ENCODE results near the gene NOP10. TPM values are rescaled to one million over a fixed set of nuclear protein-coding genes. Genes with fewer than 3 reads are reported as not detected.
"Not testable (repeated sequence)": the region's sequence is repeated elsewhere in the genome, so short reads cannot be mapped to it uniquely, and the experiment has no call there.

Gene NOP10
- total RNA-seq, 1 experiment from 2014 or later: 162 TPM

- intact Hi-C loops (cut with micrococcal nuclease; ENCODE audit: unreplicated experiment): no loop called here
- Histone ChIP-seq H3K4me3 (no peak overlapping the region), H3K79me2 (ENCODE audit: low read depth) (no peaks in the 10 kb centered on the region), H3K4me2 (no peak overlapping the region), H3K27ac (no peak overlapping the region), H3K27me3 (ENCODE audit: insufficient read depth, low read depth) (no peaks in the 10 kb centered on the region), H3F3A (ENCODE audit: insufficient read depth, low read depth) (no peaks in the 10 kb centered on the region), H3K9me2 (ENCODE audit: insufficient read depth) (no peaks in the 10 kb centered on the region), H3K9me3 (ENCODE audit: insufficient read depth, low read depth) (no peaks in the 10 kb centered on the region), H4K20me1 (ENCODE audit: insufficient read depth) (no peaks in the 10 kb centered on the region), H3K36me3 (ENCODE audit: low read depth) (no peaks in the 10 kb centered on the region), H3K4me1 (replicated peaks; ENCODE audit: insufficient read depth) (peaks cover 4% of the 10 kb centered on the region), H2AFZ (no peak overlapping the region)
- no TSS peak for BruUV-seq (replicated peaks)
- TF ChIP-seq CTCF (conservative IDR thresholded peaks at IDR 0.05): no peak
- no peak for TF ChIP-seq EZH2 (IDR thresholded peaks at IDR 0.05; ENCODE audit: low read depth)
- POLR2A ChIA-PET (ENCODE audit: unreplicated experiment): no interaction called here
- DNase-seq: no peak
- CTCF ChIA-PET: no interaction called here
These were observed 11.3 kb upstream of the NOP10 start for GRCh38 chr15:34354286-34354685.

- DNase-seq: no peak
- no peak overlapping the region for H3K4me2 ChIP-seq
- no peak overlapping the region for H3K4me3 ChIP-seq
- TF ChIP-seq EZH2 (IDR thresholded peaks at IDR 0.05; ENCODE audit: low read depth) (no peak), CTCF (conservative IDR thresholded peaks at IDR 0.05) (no peak)
- H4K20me1 ChIP-seq (ENCODE audit: insufficient read depth): no peaks in the 10 kb centered on the region
- no peaks in the 10 kb centered on the region for H3K9me3 ChIP-seq (ENCODE audit: insufficient read depth, low read depth)
- BruUV-seq (replicated peaks): no TSS peak
- POLR2A ChIA-PET (ENCODE audit: unreplicated experiment): no interaction called here
- no peaks in the 10 kb centered on the region for H3K27me3 ChIP-seq (ENCODE audit: insufficient read depth, low read depth)
- no peaks in the 10 kb centered on the region for H3K79me2 ChIP-seq (ENCODE audit: low read depth)
- no peaks in the 10 kb centered on the region for H3K4me1 ChIP-seq (replicated peaks; ENCODE audit: insufficient read depth)
- no peak overlapping the region for H3K27ac ChIP-seq
- H2AFZ ChIP-seq: no peak overlapping the region
- intact Hi-C loops (cut with micrococcal nuclease; ENCODE audit: unreplicated experiment): no loop called here
- no peaks in the 10 kb centered on the region for H3K9me2 ChIP-seq (ENCODE audit: insufficient read depth)
- H3F3A ChIP-seq (ENCODE audit: insufficient read depth, low read depth): no peaks in the 10 kb centered on the region
- CTCF ChIA-PET: no interaction called here
- no peaks in the 10 kb centered on the region for H3K36me3 ChIP-seq (ENCODE audit: low read depth)
These were observed 10.7 kb upstream of the NOP10 start for GRCh38 chr15:34353627-34354026.

- POLR2A ChIA-PET (ENCODE audit: unreplicated experiment); H3K4me2 ChIP-seq; BruUV-seq (replicated peaks); H3K4me3 ChIP-seq; H3K27me3 ChIP-seq (ENCODE audit: insufficient read depth, low read depth); H2AFZ ChIP-seq; DNase-seq; H3K79me2 ChIP-seq (ENCODE audit: low read depth); intact Hi-C loops (cut with micrococcal nuclease; ENCODE audit: unreplicated experiment); H4K20me1 ChIP-seq (ENCODE audit: insufficient read depth); H3K9me2 ChIP-seq (ENCODE audit: insufficient read depth); CTCF ChIA-PET; H3K27ac ChIP-seq; H3K9me3 ChIP-seq (ENCODE audit: insufficient read depth, low read depth); H3K36me3 ChIP-seq (ENCODE audit: low read depth); H3F3A ChIP-seq (ENCODE audit: insufficient read depth, low read depth); H3K4me1 ChIP-seq (replicated peaks; ENCODE audit: insufficient read depth): not testable (repeated sequence)
These were observed 10.1 kb upstream of the NOP10 start for GRCh38 chr15:34352996-34353395.

- intact Hi-C loops (cut with micrococcal nuclease; ENCODE audit: unreplicated experiment): no loop called here
These were observed 6.8 kb upstream of the NOP10 start for GRCh38 chr15:34349769-34350168.

More at GRCh38 chr15:34349769-34350168, 6.8 kb upstream of the NOP10 start:
- no peaks in the 10 kb centered on the region for H3K79me2 ChIP-seq (ENCODE audit: low read depth)
- H3K9me2 ChIP-seq (ENCODE audit: insufficient read depth): no peaks in the 10 kb centered on the region
- no peak overlapping the region for H3K4me2 ChIP-seq
- no TSS peak for BruUV-seq (replicated peaks)
- H3K36me3 ChIP-seq (ENCODE audit: low read depth): no peaks in the 10 kb centered on the region
- H3K27me3 ChIP-seq (ENCODE audit: insufficient read depth, low read depth): no peaks in the 10 kb centered on the region
- no peaks in the 10 kb centered on the region for H3K4me1 ChIP-seq (replicated peaks; ENCODE audit: insufficient read depth)
- ChIA-PET POLR2A (ENCODE audit: unreplicated experiment) (no interaction called here), CTCF (no interaction called here)
- no peak for TF ChIP-seq CTCF (conservative IDR thresholded peaks at IDR 0.05)
- TF ChIP-seq EZH2 (IDR thresholded peaks at IDR 0.05; ENCODE audit: low read depth): no peak
- H3K27ac ChIP-seq: no peak overlapping the region
- no peak overlapping the region for H2AFZ ChIP-seq
- DNase-seq: no peak
- no peaks in the 10 kb centered on the region for H3K9me3 ChIP-seq (ENCODE audit: insufficient read depth, low read depth)
- H3F3A ChIP-seq (ENCODE audit: insufficient read depth, low read depth): no peaks in the 10 kb centered on the region
- H4K20me1 ChIP-seq (ENCODE audit: insufficient read depth): no peaks in the 10 kb centered on the region
- no peak overlapping the region for H3K4me3 ChIP-seq

All from PC-9 (cell line).